CD4-positive, alpha-beta T cell (primary cell): ENCODE results near the gene PLEK2. TPM values are rescaled to one million over a fixed set of nuclear protein-coding genes. Genes with fewer than 3 reads are reported as not detected.

Experiments used
- ATAC-seq: fragments of 200-7000 bp; cut with Tn5 transposase; one replicate; pipeline ENCODE4 v1.10.0; 2022; ENCODE audit warnings: mild to moderate bottlenecking; ENCODE audit not compliant: poor library complexity
- CTCF ChIA-PET: fragments of 350-600 bp; sonication (Branson Sonifier 250); formaldehyde crosslinking; loops from one replicate; lab custom pipeline; 2021; ENCODE audit warnings: antibody characterized with exemption, inconsistent platforms; lab: Charles Lee
- POLR2A ChIA-PET: fragments of 350-600 bp; sonication (Branson Sonifier 250); formaldehyde crosslinking; loops from one replicate; lab custom pipeline; 2021; ENCODE audit warnings: antibody characterized with exemption, inconsistent platforms; lab: Charles Lee
- DNase-seq, 14 experiments: peaks; one replicate each; pipeline ENCODE4 v3.0.0-alpha.2; 2013 to 2020; ENCODE audit warnings: mixed read lengths in 2 of 14
- H3K27ac ChIP-seq, 2 donors: one replicate each; pipeline versions ENCODE4 v1.5.1 to v1.7.0; 2013; ENCODE audit warnings: low read length in 2 of 2, low read depth in 1 of 2, mild to moderate bottlenecking in 1 of 2
- H3K27me3 ChIP-seq, 2 experiments: 1 replicate in 1 of 2; 2 replicates in 1 of 2; pipeline versions ENCODE4 v1.6.1 to v1.7.0; 2013; ENCODE audit warnings: low read length in 2 of 2, control low read depth in 1 of 2, mild to moderate bottlenecking in 1 of 2, moderate library complexity in 1 of 2; ENCODE audit not compliant: insufficient read depth in 2 of 2, control insufficient read depth in 1 of 2
- H3K36me3 ChIP-seq: one replicate; pipeline ENCODE4 v1.6.1; 2013; ENCODE audit warnings: low read length, control low read depth; ENCODE audit not compliant: insufficient read depth
- H3K4me1 ChIP-seq: one replicate; pipeline ENCODE4 v1.6.1; 2013; ENCODE audit warnings: low read length, control low read depth; ENCODE audit not compliant: insufficient read depth
- H3K4me3 ChIP-seq: one replicate; pipeline ENCODE4 v1.5.1; 2013; ENCODE audit warnings: mild to moderate bottlenecking, low read length, moderate library complexity
- H3K9me3 ChIP-seq, 2 experiments: 1 replicate in 1 of 2; 2 replicates in 1 of 2; pipeline versions ENCODE4 v1.6.1 to v1.7.0; 2013; ENCODE audit warnings: low read length in 2 of 2, mild to moderate bottlenecking in 2 of 2, control low read depth in 1 of 2, moderate library complexity in 1 of 2; ENCODE audit not compliant: control insufficient read depth in 1 of 2, insufficient read depth in 1 of 2
- H3K27ac Mint-ChIP-seq: one replicate; pipeline ENCODE4 v1.8.0; 2020; ENCODE audit warnings: mixed read lengths
- H3K27me3 Mint-ChIP-seq: one replicate; pipeline ENCODE4 v1.8.0; 2021; ENCODE audit warnings: mixed read lengths
- H3K36me3 Mint-ChIP-seq: one replicate; pipeline ENCODE4 v1.8.0; 2021; ENCODE audit warnings: low read depth, mixed read lengths
- H3K4me1 Mint-ChIP-seq: one replicate; pipeline ENCODE4 v1.8.0; 2021; ENCODE audit warnings: low read depth, mixed read lengths
- H3K4me3 Mint-ChIP-seq: one replicate; pipeline ENCODE4 v1.8.0; 2020; ENCODE audit warnings: mild to moderate bottlenecking, mixed read lengths
- H3K9me3 Mint-ChIP-seq: one replicate; pipeline ENCODE4 v1.8.0; 2020; ENCODE audit warnings: mixed read lengths
- intact Hi-C, 2 experiments: fragments of 100-400 bp; cut with DNase I in 1 of 2; cut with micrococcal nuclease in 1 of 2; formaldehyde crosslinking; loops; one replicate each; pipeline versions ENCODE4 v1.15.1 to v1.9.0; 2023 to 2025; cut with DNase I, micrococcal nuclease
- total RNA-seq, 174 experiments: library from RNA in 2 of 174; stranded (reverse) in 2 of 174; gene quantifications; one replicate each; pipeline ENCODE4 v1.2.3 and lab custom pipeline; 2021 to 2026
- TF ChIP-seq, protein P1 (sequence below): fragments of 200-600 bp; IDR thresholded peaks from one replicate; pipeline ENCODE4 v1.8.0; 2022; ENCODE audit warnings: antibody characterized with exemption, mild to moderate bottlenecking

Gene PLEK2
- total RNA-seq, 2 experiments from 2014 or later: 1.3 to 1.4 TPM

DNA sequence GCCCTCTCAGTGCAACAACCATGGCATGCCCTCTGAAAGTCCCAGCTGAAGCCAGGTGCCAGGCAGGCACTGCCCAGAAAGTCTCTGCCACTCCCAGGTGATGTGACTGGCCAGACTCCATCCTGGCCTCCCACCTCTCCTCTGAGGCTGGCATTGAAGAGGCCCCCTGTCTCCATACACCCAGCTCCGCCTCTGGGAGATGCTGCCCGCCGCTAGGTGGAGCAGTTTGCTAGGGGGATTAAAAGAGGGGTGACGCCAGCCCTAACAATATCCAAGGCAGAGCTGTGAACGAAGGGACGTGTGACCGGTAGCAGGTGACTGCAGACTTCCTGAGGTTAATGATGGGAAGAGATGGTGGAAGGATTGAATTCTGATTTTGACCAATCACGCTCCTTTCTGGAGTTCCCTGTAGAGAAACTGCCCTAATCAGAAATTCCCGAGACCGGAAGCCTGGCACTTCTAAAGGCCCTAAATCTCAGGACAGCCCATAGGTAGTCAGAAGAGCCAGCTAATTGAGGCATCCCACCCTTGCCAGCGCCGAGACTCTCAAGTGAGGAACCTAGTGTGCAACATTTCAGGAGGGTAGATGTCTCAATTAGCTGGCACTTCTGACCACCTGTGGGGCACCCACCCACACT lies 8.3 kb upstream of the PLEK2 start:
- intact Hi-C loops: no loop called here
- POLR2A ChIA-PET: interaction anchor here (0.9 kb wide), 1 partner anchor 284 kb away, joined by 3 read pairs; no protein-coding TSS in a partner anchor

GRCh38 chr14:67418401-67419191 lies 6.6 kb upstream of the PLEK2 start:
- CTCF ChIA-PET: interaction anchor here (1.4 kb wide), 1 partner anchor 153 kb away, joined by 3 read pairs; no protein-coding TSS in a partner anchor
- Mint-ChIP-seq H3K9me3 (no peaks in the 10 kb centered on the region), H3K4me1 (no peaks in the 10 kb centered on the region), H3K27ac (no peak overlapping the region), H3K27me3 (peaks cover 6% of the 10 kb centered on the region), H3K4me3 (no peak overlapping the region), H3K36me3 (no peaks in the 10 kb centered on the region)
- Histone ChIP-seq H3K27ac (no peak overlapping the region), H3K4me3 (no peak overlapping the region), H3K27me3 (peaks cover 0 to 7% of the 10 kb centered on the region in 2 experiments), H3K36me3 (no peaks in the 10 kb centered on the region), H3K4me1 (peaks cover 2% of the 10 kb centered on the region), H3K9me3 (no peaks in the 10 kb centered on the region)
- ATAC-seq: no peak
- POLR2A ChIA-PET: no interaction called here
- DNase-seq: no peak
- intact Hi-C loops: no loop called here
- TF ChIP-seq, protein P1, sequence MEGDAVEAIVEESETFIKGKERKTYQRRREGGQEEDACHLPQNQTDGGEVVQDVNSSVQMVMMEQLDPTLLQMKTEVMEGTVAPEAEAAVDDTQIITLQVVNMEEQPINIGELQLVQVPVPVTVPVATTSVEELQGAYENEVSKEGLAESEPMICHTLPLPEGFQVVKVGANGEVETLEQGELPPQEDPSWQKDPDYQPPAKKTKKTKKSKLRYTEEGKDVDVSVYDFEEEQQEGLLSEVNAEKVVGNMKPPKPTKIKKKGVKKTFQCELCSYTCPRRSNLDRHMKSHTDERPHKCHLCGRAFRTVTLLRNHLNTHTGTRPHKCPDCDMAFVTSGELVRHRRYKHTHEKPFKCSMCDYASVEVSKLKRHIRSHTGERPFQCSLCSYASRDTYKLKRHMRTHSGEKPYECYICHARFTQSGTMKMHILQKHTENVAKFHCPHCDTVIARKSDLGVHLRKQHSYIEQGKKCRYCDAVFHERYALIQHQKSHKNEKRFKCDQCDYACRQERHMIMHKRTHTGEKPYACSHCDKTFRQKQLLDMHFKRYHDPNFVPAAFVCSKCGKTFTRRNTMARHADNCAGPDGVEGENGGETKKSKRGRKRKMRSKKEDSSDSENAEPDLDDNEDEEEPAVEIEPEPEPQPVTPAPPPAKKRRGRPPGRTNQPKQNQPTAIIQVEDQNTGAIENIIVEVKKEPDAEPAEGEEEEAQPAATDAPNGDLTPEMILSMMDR: no peak

More for the DNA sequence above, 8.3 kb upstream of the PLEK2 start:
- TF ChIP-seq, protein P1: peak; percentile 33
- no peak overlapping the region for H3K27ac Mint-ChIP-seq
- Histone ChIP-seq H3K27me3 (peaks cover 0 to 11% of the 10 kb centered on the region in 2 experiments), H3K4me1 (no peaks in the 10 kb centered on the region), H3K36me3 (no peaks in the 10 kb centered on the region), H3K9me3 (no peaks in the 10 kb centered on the region), H3K27ac (no peak overlapping the region), H3K4me3 (no peak overlapping the region)
- H3K9me3 Mint-ChIP-seq: no peaks in the 10 kb centered on the region
- no peaks in the 10 kb centered on the region for H3K4me1 Mint-ChIP-seq
- no peaks in the 10 kb centered on the region for H3K36me3 Mint-ChIP-seq
- peak; percentile 34 for ATAC-seq
- H3K4me3 Mint-ChIP-seq: no peak overlapping the region
- H3K27me3 Mint-ChIP-seq: peaks cover 8% of the 10 kb centered on the region
- DNase-seq: peak in 7 of 14 experiments; percentile 6 to 52 (median 32)
- CTCF ChIA-PET: interaction anchor here (1.1 kb wide), 1 partner anchor 151 kb away, joined by 4 read pairs; no protein-coding TSS in a partner anchor

- intact Hi-C loops: no loop called here
- peaks cover 2% of the 10 kb centered on the region for H3K4me1 ChIP-seq
- Mint-ChIP-seq H3K36me3 (no peaks in the 10 kb centered on the region), H3K27ac (no peak overlapping the region), H3K4me3 (no peak overlapping the region), H3K9me3 (no peaks in the 10 kb centered on the region), H3K4me1 (no peaks in the 10 kb centered on the region), H3K27me3 (no peaks in the 10 kb centered on the region)
- DNase-seq (no peak), ATAC-seq (no peak)
- no peaks in the 10 kb centered on the region for H3K9me3 ChIP-seq
- no peak overlapping the region for H3K4me3 ChIP-seq
- H3K36me3 ChIP-seq: no peaks in the 10 kb centered on the region
- H3K27me3 ChIP-seq: peaks cover 0 to 4% of the 10 kb centered on the region in 2 experiments
- H3K27ac ChIP-seq: no peak overlapping the region
- POLR2A ChIA-PET: no interaction called here
- TF ChIP-seq, protein P1: no peak
- CTCF ChIA-PET: interaction anchor here (1.4 kb wide), 1 partner anchor 154 kb away, joined by 3 read pairs; no protein-coding TSS in a partner anchor
Observed at GRCh38 chr14:67417633-67418032, 5.7 kb upstream of the PLEK2 start.
